Erythroblast (primary cell): ENCODE data around the gene PANX3.
"Not testable (repeated sequence)": the region's sequence is repeated elsewhere in the genome, so short reads cannot be mapped to it uniquely, and the experiment has no call there.

Source experiments
- GATA1 ChIP-seq: IDR thresholded peaks from 2 replicates; pipeline ENCODE4 v1.6.1; 2011; ENCODE audit warnings: low read depth, mild to moderate bottlenecking, control low read depth, low read length, moderate library complexity
- POLR2A ChIP-seq: IDR thresholded peaks from 2 replicates; pipeline ENCODE4 v1.6.1; 2011; ENCODE audit warnings: mild to moderate bottlenecking, low read length

DNA sequence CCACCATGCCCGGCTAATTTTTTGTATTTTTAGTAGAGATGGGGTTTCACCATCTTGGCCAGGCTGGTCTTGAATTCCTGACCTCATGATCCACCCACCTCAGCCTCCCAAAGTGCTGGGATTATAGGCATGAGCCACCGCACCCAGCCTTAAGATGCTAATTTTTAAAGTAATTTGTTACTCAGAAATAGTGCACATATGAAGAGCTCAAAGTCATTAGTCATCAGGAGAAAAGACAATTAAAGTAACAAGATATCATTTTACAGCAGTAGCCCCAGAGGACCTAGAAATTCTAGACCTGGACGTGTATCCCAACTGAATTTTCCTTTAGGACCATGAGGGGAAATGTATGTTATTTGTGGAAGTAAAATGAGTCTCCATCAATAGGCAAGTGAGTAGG is 8.5 kb upstream of the PANX3 start:
- TF ChIP-seq POLR2A, GATA1: not testable (repeated sequence)
